ENCODE measurements around the gene BTRC. TPM values are rescaled to one million over a fixed set of nuclear protein-coding genes. Genes with fewer than 3 reads are reported as not detected.
"Not testable (repeated sequence)": the region's sequence is repeated elsewhere in the genome, so short reads cannot be mapped to it uniquely, and the experiment has no call there.

BTRC gene
- 18.3 TPM for total RNA-seq
- long read RNA-seq, full-length matches to known transcripts: 18 of 35 reads
- long read RNA-seq, partial matches to known transcripts: 4 of 35 reads
- long read RNA-seq, other reads (novel, unspliced or antisense): 13 of 35 reads

GRCh38 chr10:101353692-101354327, at the start of gene BTRC:
Gene BTRC, plus strand, starts transcription at chr10:101354165. Its CDS starts 16 bp downstream, at chr10:101354181.
- DNase-seq (ENCODE audit: low spot score): peak; percentile 97

DNA sequence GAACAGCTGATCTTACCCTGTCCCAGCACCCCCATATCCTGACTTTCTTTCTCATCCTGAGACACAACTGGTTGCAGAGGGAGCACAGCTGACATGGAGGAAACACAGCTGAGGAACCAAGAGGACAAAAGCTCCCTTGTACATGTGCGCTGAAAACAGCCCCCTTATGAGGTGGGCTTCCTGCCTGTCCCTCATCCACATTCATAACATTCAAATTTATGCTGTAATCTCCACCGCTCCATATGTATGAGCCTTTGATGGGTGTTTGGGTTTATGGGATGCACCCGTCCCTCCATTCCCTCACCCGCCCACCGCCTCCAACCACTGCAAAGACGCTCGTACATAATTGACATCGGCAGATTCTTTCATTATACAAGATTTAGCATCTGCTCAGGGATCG, 49.6 kb upstream of the BTRC start:
- DNase-seq (ENCODE audit: low spot score): no peak

- DNase-seq (ENCODE audit: low spot score): no peak
These were observed 48.4 kb upstream of the BTRC start for GRCh38 chr10:101305320-101306241.

GRCh38 chr10:101308051-101308450, 45.9 kb upstream of the BTRC start:
- DNase-seq (ENCODE audit: low spot score): no peak

DNA sequence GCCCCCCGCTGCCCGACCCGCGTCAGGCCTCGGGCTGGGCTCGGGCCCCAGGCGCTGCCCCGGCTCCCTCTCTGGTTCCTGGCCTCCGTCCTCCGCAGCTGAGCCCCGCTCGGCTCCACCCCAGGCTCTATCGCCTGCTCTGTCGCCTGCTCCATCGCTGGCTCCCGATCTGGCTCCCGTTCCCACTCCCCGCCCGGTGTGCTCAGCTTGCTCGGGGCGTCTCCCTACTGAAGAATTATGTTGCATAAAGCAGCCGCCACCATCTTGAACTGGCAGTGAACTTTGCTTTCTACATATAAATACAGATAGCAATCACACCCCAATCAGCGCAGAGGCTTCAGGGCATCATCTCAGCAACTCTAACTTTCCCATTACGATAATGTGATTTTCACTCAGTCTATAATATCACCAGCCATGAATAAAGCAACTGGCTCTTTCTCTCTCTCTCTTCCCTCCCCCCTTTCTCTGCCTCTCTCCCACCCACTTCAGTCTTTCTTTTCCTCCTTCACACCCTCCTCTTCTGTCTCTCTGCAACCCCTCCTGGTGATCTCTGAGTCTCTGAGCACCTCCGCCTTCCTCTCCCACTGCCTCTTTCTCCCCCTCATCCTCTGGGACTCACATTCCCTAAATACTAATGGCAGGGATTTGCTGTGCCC, 43.3 kb upstream of the BTRC start:
- no peak for DNase-seq (ENCODE audit: low spot score)

- no peak for DNase-seq (ENCODE audit: low spot score)
These were observed 42.5 kb upstream of the BTRC start for GRCh38 chr10:101311185-101312066.

- no peak for DNase-seq (ENCODE audit: low spot score)
These were observed 34.6 kb upstream of the BTRC start for GRCh38 chr10:101319241-101319915.

DNA sequence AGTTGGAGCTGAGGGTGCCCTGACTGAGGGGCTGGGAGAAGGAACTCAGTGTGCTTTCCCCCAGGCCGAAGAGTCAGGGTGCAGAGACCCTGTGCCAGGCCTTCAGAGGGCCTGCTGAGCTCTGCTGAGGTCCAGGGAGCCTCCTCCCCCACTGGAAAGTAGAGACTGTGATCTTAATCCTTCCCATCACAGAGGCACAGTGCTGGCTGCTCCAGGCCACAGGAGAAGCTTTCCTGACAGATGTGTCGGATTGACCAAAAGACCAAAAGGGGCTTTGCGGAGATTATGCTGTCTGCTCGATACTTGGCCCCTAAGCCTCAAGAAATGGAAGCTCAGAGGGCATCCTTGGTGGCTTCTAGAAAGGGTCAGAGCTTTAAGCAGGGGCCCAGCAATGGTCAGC, 32.9 kb upstream of the BTRC start:
- DNase-seq (ENCODE audit: low spot score): no peak

GRCh38 chr10:101322266-101323108, 31.5 kb upstream of the BTRC start:
- no peak for DNase-seq (ENCODE audit: low spot score)

DNA sequence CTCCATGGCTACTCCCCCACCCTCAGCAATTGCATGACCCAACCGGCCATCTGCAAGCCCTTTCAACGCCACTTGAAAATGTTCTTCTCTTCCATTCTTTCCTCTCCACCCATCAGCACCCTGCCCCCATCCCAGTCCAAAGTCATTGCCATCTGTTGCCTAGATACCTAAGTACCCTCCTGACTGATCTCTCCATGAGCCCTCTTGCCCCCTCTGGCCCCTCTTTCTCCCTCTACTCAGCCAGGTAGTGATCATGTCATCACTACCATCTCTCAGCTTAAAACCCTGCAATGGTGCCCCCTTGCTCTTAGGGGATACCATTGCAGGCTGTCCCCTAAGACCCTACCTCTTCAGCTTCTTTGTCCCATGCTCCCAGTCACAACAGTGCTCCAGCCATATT, 30.5 kb upstream of the BTRC start:
- no peak for DNase-seq (ENCODE audit: low spot score)

- DNase-seq (ENCODE audit: low spot score): not testable (repeated sequence)
These were observed 26.5 kb upstream of the BTRC start for GRCh38 chr10:101327454-101327853.

GRCh38 chr10:101329341-101330032, 24.5 kb upstream of the BTRC start:
- DNase-seq (ENCODE audit: low spot score): no peak

GRCh38 chr10:101330231-101330630, 23.7 kb upstream of the BTRC start:
- DNase-seq (ENCODE audit: low spot score): no peak

DNA sequence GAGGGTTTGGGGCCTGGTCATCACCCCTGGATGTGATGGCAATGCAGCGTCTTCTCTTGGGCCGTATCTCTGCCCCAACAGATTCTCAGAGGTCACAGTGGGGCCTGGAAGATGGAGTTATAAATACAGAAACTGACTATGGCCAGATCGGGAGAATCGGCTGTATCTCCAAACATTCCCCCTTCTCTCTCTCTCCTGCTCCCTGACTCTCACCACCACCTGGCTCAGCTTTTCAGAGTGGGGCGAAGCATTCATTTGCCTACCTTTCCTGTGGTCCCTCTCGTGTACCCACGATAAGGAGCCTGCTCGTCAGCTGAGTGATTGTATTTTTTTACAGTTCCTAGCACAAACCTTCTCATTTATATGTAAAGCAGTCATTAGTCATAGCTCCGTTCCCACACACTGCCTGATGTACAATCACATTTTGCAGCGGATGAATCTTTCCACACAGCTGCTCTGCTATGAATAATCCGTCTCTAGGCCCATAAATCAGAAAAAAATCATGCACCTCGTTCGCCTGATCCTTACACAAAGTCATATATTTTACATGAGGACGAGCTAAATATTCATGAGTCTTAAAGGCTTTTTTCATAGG, 23.2 kb upstream of the BTRC start:
- DNase-seq (ENCODE audit: low spot score): peak; percentile 55

- peak; percentile 22 for DNase-seq (ENCODE audit: low spot score)
These were observed 22.0 kb upstream of the BTRC start for GRCh38 chr10:101331956-101332355.

GRCh38 chr10:101334259-101334658, 19.7 kb upstream of the BTRC start:
- DNase-seq (ENCODE audit: low spot score): peak; percentile 33

DNA sequence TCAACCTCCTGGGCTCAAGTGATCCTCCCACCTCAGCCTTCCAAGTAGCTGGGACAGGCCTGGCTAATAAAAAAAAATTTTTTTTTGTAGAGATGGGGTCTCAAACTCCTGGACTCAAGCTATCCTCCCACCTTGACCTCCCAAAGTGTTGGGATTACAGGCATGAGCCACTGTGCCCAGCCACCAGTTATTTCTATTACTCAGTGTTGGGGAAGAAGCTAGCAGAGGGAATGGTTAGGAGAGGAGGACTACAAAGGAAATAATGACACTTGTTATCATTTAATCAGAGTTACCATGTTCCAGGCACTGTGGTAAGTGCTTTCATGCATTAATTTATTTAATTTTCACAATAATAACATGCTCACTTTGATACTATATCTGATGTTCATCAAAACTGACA, 17.6 kb upstream of the BTRC start:
- peak; percentile 2 for DNase-seq (ENCODE audit: low spot score)

DNA sequence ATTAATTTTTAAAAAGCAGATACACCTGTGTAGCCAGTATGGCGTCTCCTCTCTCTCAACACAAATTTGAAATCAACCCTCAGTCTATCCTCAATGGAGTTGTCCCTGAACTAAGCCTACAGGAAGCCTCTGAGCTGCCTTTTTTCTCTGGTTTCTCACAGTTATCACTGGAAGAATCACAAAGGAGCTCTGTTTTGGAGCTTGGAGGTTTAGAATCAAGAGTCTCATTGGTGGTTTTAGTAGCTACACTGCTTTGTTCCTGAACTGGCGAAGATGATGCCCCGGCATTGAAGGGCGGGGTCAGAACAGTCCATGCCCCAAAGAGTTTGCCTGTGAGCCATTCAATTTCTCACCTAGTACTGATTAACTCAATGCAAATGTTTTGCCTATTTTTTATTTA, 16.1 kb upstream of the BTRC start:
- peak; percentile 22 for DNase-seq (ENCODE audit: low spot score)
